ENCODE results near the gene CCDC146.
A peak's percentile ranks its signal among the peaks of the same experiment; 100 is the strongest.
"Not testable (repeated sequence)": the region's sequence is repeated elsewhere in the genome, so short reads cannot be mapped to it uniquely, and the experiment has no call there.

CCDC146 gene

DNA sequence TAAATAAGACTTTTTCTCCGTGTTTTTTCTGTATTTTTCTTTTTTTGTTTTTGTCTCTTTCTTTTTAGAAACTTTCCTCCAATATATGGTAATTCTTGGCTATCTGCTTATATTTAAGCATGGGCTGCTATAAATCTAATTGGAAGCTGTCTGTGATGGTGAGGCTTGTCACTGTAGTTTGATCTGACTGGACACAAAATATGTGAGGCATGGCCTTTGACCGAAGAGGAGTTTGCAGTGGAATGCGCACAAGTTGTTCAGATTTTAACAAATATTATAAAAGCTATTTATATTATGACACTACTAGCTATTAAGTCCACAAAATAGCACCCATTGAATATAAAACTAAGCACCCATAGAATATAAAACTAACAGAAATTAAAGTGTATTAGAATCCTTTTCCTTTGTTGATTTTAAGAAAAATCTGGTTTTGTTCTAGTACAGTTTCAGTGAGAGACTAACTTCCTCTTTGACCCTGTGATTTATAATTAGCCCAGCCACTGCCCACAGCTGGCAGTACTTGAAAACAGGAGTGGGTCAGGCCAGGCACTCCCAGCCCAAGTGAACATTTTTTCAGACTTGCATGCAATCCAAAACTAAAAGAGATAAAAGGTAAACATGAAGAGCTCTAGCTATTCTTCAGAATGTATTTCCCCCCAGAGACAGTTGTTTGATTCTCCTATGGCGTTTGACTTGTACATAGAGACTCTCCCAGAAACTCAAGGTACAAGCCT, 147.1 kb downstream of the CCDC146 start:
- H3K27ac ChIP-seq (ENCODE audit: insufficient read depth in 1 of 2, low read depth in 1 of 2, low read length in 2 of 2, poor library complexity in 1 of 2, severe bottlenecking in 2 of 2): no peak overlapping the region
- ChIA-PET POLR2A (interaction anchor here (0.6 kb wide), 1 partner anchor 233 kb away, joined by 3 read pairs; no protein-coding TSS in a partner anchor), CTCF (interaction anchor here (0.9 to 4.2 kb wide), 3 partner anchors 22 to 62 kb away, joined by 3 to 17 read pairs (median 4); no protein-coding TSS in a partner anchor)
- no peaks in the 10 kb centered on the region for H3K27me3 ChIP-seq (replicated peaks in 2 of 5; ENCODE audit: control insufficient read depth in 4 of 5, insufficient read depth in 5 of 5, low read length in 4 of 5)
- H3K9me3 ChIP-seq (ENCODE audit: control extremely low read depth in 1 of 5, control insufficient read depth in 4 of 5, insufficient read depth in 2 of 5, low read depth in 1 of 5, low read length in 4 of 5): no peaks in the 10 kb centered on the region
- H3K36me3 ChIP-seq (ENCODE audit: control insufficient read depth in 4 of 4, insufficient read depth in 4 of 4, low read length in 3 of 4): peaks cover 0 to 6% (median 1%) of the 10 kb centered on the region in 4 experiments
- WGBS (ENCODE audit: insufficient coverage): no CpG with 5 or more reads among the region's 4 CpGs
- H3K4me1 ChIP-seq (ENCODE audit: control extremely low read depth in 1 of 4, control insufficient read depth in 4 of 4, insufficient read depth in 4 of 4, low read length in 3 of 4): peaks cover 0 to 15% (median 5%) of the 10 kb centered on the region in 4 experiments
- H3K4me3 ChIP-seq (ENCODE audit: control insufficient read depth in 1 of 7, extremely low read depth in 1 of 7, insufficient read depth in 4 of 7, low read depth in 2 of 7, low read length in 6 of 7): no peak overlapping the region
- DNase-seq: peak in 2 of 3 donors; percentile 35 to 40

DNA sequence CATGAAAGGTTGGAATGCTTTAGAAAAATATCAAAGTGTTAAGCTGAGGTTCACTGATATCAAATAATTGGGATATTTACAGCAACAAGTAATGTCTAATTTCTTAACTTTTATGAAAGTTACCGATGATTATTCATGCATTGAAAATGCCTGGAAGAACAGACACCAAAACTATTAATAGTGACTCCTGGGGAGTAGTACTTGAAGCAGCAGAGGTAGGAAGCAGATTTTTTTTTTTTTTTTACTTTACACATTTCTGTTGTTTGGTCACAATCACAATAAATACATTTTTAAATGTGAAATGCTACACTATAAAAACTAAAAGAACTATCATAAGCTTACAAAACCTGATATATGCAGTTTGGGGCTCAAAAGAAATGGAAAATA, 147.7 kb downstream of the CCDC146 start:
- ChIA-PET POLR2A (interaction anchor here (0.6 kb wide), 1 partner anchor 232 kb away, joined by 3 read pairs; no protein-coding TSS in a partner anchor), CTCF (interaction anchor here (0.9 to 4.2 kb wide), 4 partner anchors 17 to 62 kb away, joined by 3 to 17 read pairs (median 4); no protein-coding TSS in a partner anchor)
- H3K4me1 ChIP-seq (ENCODE audit: control extremely low read depth in 1 of 4, control insufficient read depth in 4 of 4, insufficient read depth in 4 of 4, low read length in 3 of 4): peaks cover 0 to 15% (median 5%) of the 10 kb centered on the region in 4 experiments
- no CpG with 5 or more reads among the region's 1 CpG for WGBS (ENCODE audit: insufficient coverage)
- DNase-seq: no peak
- no peak overlapping the region for H3K27ac ChIP-seq (ENCODE audit: insufficient read depth in 1 of 2, low read depth in 1 of 2, low read length in 2 of 2, poor library complexity in 1 of 2, severe bottlenecking in 2 of 2)
- no peaks in the 10 kb centered on the region for H3K9me3 ChIP-seq (ENCODE audit: control extremely low read depth in 1 of 5, control insufficient read depth in 4 of 5, insufficient read depth in 2 of 5, low read depth in 1 of 5, low read length in 4 of 5)
- no peaks in the 10 kb centered on the region for H3K27me3 ChIP-seq (replicated peaks in 2 of 5; ENCODE audit: control insufficient read depth in 4 of 5, insufficient read depth in 5 of 5, low read length in 4 of 5)
- no peak overlapping the region for H3K4me3 ChIP-seq (ENCODE audit: control insufficient read depth in 1 of 7, extremely low read depth in 1 of 7, insufficient read depth in 4 of 7, low read depth in 2 of 7, low read length in 6 of 7)
- H3K36me3 ChIP-seq (ENCODE audit: control insufficient read depth in 4 of 4, insufficient read depth in 4 of 4, low read length in 3 of 4): peaks cover 0 to 8% (median under 1%) of the 10 kb centered on the region in 4 experiments

DNA sequence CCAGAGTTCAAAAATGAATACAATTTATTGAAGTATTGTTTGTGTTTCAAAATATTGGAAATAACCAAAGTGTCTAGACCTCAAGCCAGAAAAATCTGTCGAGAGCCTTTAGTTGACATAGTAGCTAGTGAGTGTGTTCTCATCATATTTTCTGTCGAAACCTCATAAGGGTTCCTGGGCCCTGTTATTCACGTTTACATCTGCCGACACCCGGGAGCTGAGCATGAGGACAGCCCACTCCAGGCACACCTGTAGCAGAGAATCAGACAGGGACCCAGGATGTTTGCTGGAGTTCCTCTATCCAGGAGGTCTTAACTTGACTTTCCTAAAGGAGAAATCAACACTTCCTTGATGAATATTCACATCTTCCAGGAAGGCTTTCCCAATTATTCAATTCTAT, 149.4 kb downstream of the CCDC146 start:
- no peaks in the 10 kb centered on the region for H3K9me3 ChIP-seq (ENCODE audit: control extremely low read depth in 1 of 5, control insufficient read depth in 4 of 5, insufficient read depth in 2 of 5, low read depth in 1 of 5, low read length in 4 of 5)
- no peak for DNase-seq
- H3K27ac ChIP-seq (ENCODE audit: insufficient read depth in 1 of 2, low read depth in 1 of 2, low read length in 2 of 2, poor library complexity in 1 of 2, severe bottlenecking in 2 of 2): no peak overlapping the region
- no peaks in the 10 kb centered on the region for H3K27me3 ChIP-seq (replicated peaks in 2 of 5; ENCODE audit: control insufficient read depth in 4 of 5, insufficient read depth in 5 of 5, low read length in 4 of 5)
- peaks cover 0 to 8% (median 2%) of the 10 kb centered on the region in 4 experiments for H3K36me3 ChIP-seq (ENCODE audit: control insufficient read depth in 4 of 4, insufficient read depth in 4 of 4, low read length in 3 of 4)
- H3K4me3 ChIP-seq (ENCODE audit: control insufficient read depth in 1 of 7, extremely low read depth in 1 of 7, insufficient read depth in 4 of 7, low read depth in 2 of 7, low read length in 6 of 7): no peak overlapping the region
- 91% methylated on average over 4 of the region's 5 CpGs for WGBS (ENCODE audit: insufficient coverage)
- H3K4me1 ChIP-seq (ENCODE audit: control extremely low read depth in 1 of 4, control insufficient read depth in 4 of 4, insufficient read depth in 4 of 4, low read length in 3 of 4): peaks cover 0 to 15% (median 5%) of the 10 kb centered on the region in 4 experiments
- POLR2A ChIA-PET: no interaction called here
- CTCF ChIA-PET: interaction anchor here (0.6 to 4.2 kb wide), 5 partner anchors 15 to 143 kb away, joined by 3 to 17 read pairs (median 3); no protein-coding TSS in a partner anchor

DNA sequence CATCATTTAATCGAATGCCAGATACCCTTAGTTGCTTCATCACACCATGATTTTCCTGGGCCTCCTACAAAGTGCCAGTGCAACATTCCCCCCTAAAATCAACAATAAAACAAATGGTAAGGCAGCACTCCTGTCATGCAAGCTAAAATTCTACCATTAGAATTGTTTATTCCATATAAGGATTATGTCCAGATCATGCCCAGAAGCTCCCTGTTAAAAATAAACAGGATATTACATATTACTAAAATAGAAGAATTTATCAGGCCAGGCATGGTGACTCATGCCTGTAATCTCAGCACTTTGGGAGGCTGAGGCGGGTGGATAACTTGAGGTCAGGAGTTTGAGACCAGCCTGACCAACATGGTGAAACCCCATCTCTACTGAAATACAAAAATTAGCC, 153.2 kb downstream of the CCDC146 start:
- WGBS (ENCODE audit: insufficient coverage): 100% methylated on average over 1 of the region's 2 CpGs
- H3K27me3 ChIP-seq (replicated peaks in 2 of 5; ENCODE audit: control insufficient read depth in 4 of 5, insufficient read depth in 5 of 5, low read length in 4 of 5); H3K9me3 ChIP-seq (ENCODE audit: control extremely low read depth in 1 of 5, control insufficient read depth in 4 of 5, insufficient read depth in 2 of 5, low read depth in 1 of 5, low read length in 4 of 5); DNase-seq; H3K27ac ChIP-seq (ENCODE audit: insufficient read depth in 1 of 2, low read depth in 1 of 2, low read length in 2 of 2, poor library complexity in 1 of 2, severe bottlenecking in 2 of 2); H3K4me3 ChIP-seq (ENCODE audit: control insufficient read depth in 1 of 7, extremely low read depth in 1 of 7, insufficient read depth in 4 of 7, low read depth in 2 of 7, low read length in 6 of 7); CTCF ChIA-PET; H3K4me1 ChIP-seq (ENCODE audit: control extremely low read depth in 1 of 4, control insufficient read depth in 4 of 4, insufficient read depth in 4 of 4, low read length in 3 of 4); H3K36me3 ChIP-seq (ENCODE audit: control insufficient read depth in 4 of 4, insufficient read depth in 4 of 4, low read length in 3 of 4); POLR2A ChIA-PET: not testable (repeated sequence)

DNA sequence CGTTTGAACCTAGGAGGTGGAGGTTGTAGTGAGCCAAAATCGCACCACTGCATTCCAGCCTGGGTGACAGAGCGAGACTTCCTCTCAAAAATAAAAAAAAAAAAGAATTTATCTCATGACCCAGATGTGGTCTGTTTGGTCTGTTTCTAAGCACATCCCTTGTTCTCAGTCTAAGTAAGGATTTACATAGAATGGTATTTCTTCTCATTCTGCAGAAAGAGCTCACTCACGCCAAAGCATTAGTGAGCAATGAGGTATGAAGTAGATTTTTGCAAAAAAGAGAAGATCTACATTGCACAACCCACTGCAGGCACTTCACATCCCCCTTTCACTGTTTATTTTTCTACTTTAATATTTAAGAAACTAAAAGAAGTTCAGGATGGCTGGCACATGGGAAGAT, 153.7 kb downstream of the CCDC146 start:
- H3K27me3 ChIP-seq (replicated peaks in 2 of 5; ENCODE audit: control insufficient read depth in 4 of 5, insufficient read depth in 5 of 5, low read length in 4 of 5): no peaks in the 10 kb centered on the region
- 100% methylated on average over 1 of the region's 4 CpGs for WGBS (ENCODE audit: insufficient coverage)
- H3K4me3 ChIP-seq (ENCODE audit: control insufficient read depth in 1 of 7, extremely low read depth in 1 of 7, insufficient read depth in 4 of 7, low read depth in 2 of 7, low read length in 6 of 7): no peak overlapping the region
- no peaks in the 10 kb centered on the region for H3K9me3 ChIP-seq (ENCODE audit: control extremely low read depth in 1 of 5, control insufficient read depth in 4 of 5, insufficient read depth in 2 of 5, low read depth in 1 of 5, low read length in 4 of 5)
- ChIA-PET POLR2A (no interaction called here), CTCF (no interaction called here)
- no peak overlapping the region for H3K27ac ChIP-seq (ENCODE audit: insufficient read depth in 1 of 2, low read depth in 1 of 2, low read length in 2 of 2, poor library complexity in 1 of 2, severe bottlenecking in 2 of 2)
- no peaks in the 10 kb centered on the region for H3K4me1 ChIP-seq (ENCODE audit: control extremely low read depth in 1 of 4, control insufficient read depth in 4 of 4, insufficient read depth in 4 of 4, low read length in 3 of 4)
- DNase-seq: no peak
- peaks cover 0 to 7% (median 2%) of the 10 kb centered on the region in 4 experiments for H3K36me3 ChIP-seq (ENCODE audit: control insufficient read depth in 4 of 4, insufficient read depth in 4 of 4, low read length in 3 of 4)

DNA sequence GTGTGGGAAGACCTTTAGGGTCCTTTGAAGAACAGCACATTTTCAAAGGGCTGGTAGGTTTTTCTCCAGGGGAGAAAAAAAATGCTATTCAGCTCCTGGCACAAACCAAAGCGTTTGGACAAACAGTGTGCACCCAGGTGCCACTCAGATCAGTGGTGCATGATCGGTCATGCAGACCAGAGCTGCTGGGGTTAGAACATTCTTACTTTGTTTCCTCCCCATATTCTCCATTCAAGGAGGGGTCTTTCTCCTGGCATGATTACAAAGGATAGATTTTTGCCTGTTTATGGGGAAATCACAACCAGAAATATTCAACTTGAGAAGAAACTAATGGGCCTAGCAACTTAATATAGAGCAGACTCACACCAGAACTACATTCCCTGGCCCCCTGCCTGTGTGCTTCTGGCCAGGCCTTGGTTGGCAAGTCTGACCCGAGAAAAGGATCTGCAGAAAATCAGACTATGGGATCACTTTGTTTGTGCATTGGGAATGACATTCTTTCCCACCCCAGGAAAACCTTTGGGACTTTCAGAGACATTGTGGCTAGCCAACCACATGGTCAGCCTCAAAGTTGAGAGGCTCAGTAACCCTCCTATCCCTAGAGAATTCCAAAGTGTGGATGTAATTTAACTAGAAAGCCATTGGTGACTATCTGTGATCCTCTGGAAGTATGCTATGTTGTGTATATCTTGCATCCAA, 159.5 kb downstream of the CCDC146 start:
- ChIA-PET POLR2A (no interaction called here), CTCF (no interaction called here)
- no peak overlapping the region for H3K4me3 ChIP-seq (ENCODE audit: control insufficient read depth in 1 of 7, extremely low read depth in 1 of 7, insufficient read depth in 4 of 7, low read depth in 2 of 7, low read length in 6 of 7)
- H3K36me3 ChIP-seq (ENCODE audit: control insufficient read depth in 4 of 4, insufficient read depth in 4 of 4, low read length in 3 of 4): peaks cover 0 to 3% (median 0%) of the 10 kb centered on the region in 4 experiments
- no peaks in the 10 kb centered on the region for H3K27me3 ChIP-seq (replicated peaks in 2 of 5; ENCODE audit: control insufficient read depth in 4 of 5, insufficient read depth in 5 of 5, low read length in 4 of 5)
- no peak overlapping the region for H3K27ac ChIP-seq (ENCODE audit: insufficient read depth in 1 of 2, low read depth in 1 of 2, low read length in 2 of 2, poor library complexity in 1 of 2, severe bottlenecking in 2 of 2)
- H3K4me1 ChIP-seq (ENCODE audit: control extremely low read depth in 1 of 4, control insufficient read depth in 4 of 4, insufficient read depth in 4 of 4, low read length in 3 of 4): peaks cover 0 to 5% (median 0%) of the 10 kb centered on the region in 4 experiments
- peaks cover 0 to 3% (median 0%) of the 10 kb centered on the region in 5 experiments for H3K9me3 ChIP-seq (ENCODE audit: control extremely low read depth in 1 of 5, control insufficient read depth in 4 of 5, insufficient read depth in 2 of 5, low read depth in 1 of 5, low read length in 4 of 5)
- no peak for DNase-seq
- 100% methylated on average over 2 of the region's 3 CpGs for WGBS (ENCODE audit: insufficient coverage)

DNA sequence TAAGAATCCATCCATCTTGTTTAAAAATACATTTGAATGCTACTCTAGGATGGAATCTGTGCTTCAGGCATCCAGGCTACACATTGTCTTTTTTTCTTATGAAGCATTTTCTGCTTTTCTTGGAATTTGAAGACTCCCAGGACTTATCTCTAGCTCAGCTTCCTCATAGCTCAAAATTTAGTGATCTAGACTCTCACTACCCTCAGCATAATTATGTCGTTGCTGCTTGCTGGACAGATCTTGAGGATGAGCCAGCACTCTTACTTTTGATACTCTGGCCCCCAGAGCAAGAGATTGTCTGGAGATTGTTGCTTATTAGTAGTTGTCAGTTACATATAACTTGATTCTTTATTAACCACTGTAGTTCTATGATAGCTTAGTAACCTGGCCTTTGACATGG, 160.5 kb downstream of the CCDC146 start:
- H3K4me1 ChIP-seq (ENCODE audit: control extremely low read depth in 1 of 4, control insufficient read depth in 4 of 4, insufficient read depth in 4 of 4, low read length in 3 of 4): peaks cover 0 to 5% (median 0%) of the 10 kb centered on the region in 4 experiments
- no peak overlapping the region for H3K27ac ChIP-seq (ENCODE audit: insufficient read depth in 1 of 2, low read depth in 1 of 2, low read length in 2 of 2, poor library complexity in 1 of 2, severe bottlenecking in 2 of 2)
- H3K4me3 ChIP-seq (ENCODE audit: control insufficient read depth in 1 of 7, extremely low read depth in 1 of 7, insufficient read depth in 4 of 7, low read depth in 2 of 7, low read length in 6 of 7): no peak overlapping the region
- no peaks in the 10 kb centered on the region for H3K27me3 ChIP-seq (replicated peaks in 2 of 5; ENCODE audit: control insufficient read depth in 4 of 5, insufficient read depth in 5 of 5, low read length in 4 of 5)
- ChIA-PET POLR2A (no interaction called here), CTCF (no interaction called here)
- WGBS (ENCODE audit: insufficient coverage): no CpG with 5 or more reads among the region's 1 CpG
- peaks cover 0 to 5% (median 4%) of the 10 kb centered on the region in 4 experiments for H3K36me3 ChIP-seq (ENCODE audit: control insufficient read depth in 4 of 4, insufficient read depth in 4 of 4, low read length in 3 of 4)
- peaks cover 0 to 5% (median 1%) of the 10 kb centered on the region in 5 experiments for H3K9me3 ChIP-seq (ENCODE audit: control extremely low read depth in 1 of 5, control insufficient read depth in 4 of 5, insufficient read depth in 2 of 5, low read depth in 1 of 5, low read length in 4 of 5)
- no peak for DNase-seq
